Progenitor cell of endocrine pancreas (in vitro differentiated cells): ENCODE data around the gene SH3PXD2B. TPM values are rescaled to one million over a fixed set of nuclear protein-coding genes. Genes with fewer than 3 reads are reported as not detected.
"Not testable (repeated sequence)": the region's sequence is repeated elsewhere in the genome, so short reads cannot be mapped to it uniquely, and the experiment has no call there.

Experiments
- DNase-seq: peaks from one replicate; pipeline ENCODE4 v3.0.0; 2021; ENCODE audit warnings: low spot score; ENCODE audit not compliant: unreplicated experiment
- H3K27ac Mint-ChIP-seq: 2 replicates; pipeline ENCODE4 v1.8.0; 2021; ENCODE audit warnings: mild to moderate bottlenecking, moderate library complexity, mixed read lengths
- H3K27me3 Mint-ChIP-seq: 2 replicates; pipeline ENCODE4 v1.8.0; 2021; ENCODE audit warnings: mixed read lengths
- H3K36me3 Mint-ChIP-seq: 2 replicates; pipeline ENCODE4 v1.8.0; 2022; ENCODE audit warnings: mixed read lengths; ENCODE audit not compliant: insufficient read depth
- H3K4me1 Mint-ChIP-seq: 2 replicates; pipeline ENCODE4 v1.8.0; 2021; ENCODE audit warnings: low read depth, mixed read lengths
- H3K4me3 Mint-ChIP-seq: 2 replicates; pipeline ENCODE4 v1.8.0; 2021; ENCODE audit warnings: low read depth, mild to moderate bottlenecking, moderate library complexity, mixed read lengths
- H3K9me3 Mint-ChIP-seq: 2 replicates; pipeline ENCODE4 v1.8.0; 2021; ENCODE audit warnings: low read depth, mixed read lengths
- total RNA-seq: library from RNA; stranded (reverse); gene quantifications from 2 replicates; pipeline ENCODE4 v1.2.1, GENCODE V29; 2021
- TF ChIP-seq, protein P1 (sequence below): fragments of 200-600 bp; sonication (generic); IDR thresholded peaks from one replicate; pipeline ENCODE4 v1.5.0; 2021; ENCODE audit warnings: antibody characterized with exemption, mild to moderate bottlenecking; ENCODE audit not compliant: unreplicated experiment

SH3PXD2B gene
- total RNA-seq, 1 donor from 2014 or later: 79.8 TPM

DNA sequence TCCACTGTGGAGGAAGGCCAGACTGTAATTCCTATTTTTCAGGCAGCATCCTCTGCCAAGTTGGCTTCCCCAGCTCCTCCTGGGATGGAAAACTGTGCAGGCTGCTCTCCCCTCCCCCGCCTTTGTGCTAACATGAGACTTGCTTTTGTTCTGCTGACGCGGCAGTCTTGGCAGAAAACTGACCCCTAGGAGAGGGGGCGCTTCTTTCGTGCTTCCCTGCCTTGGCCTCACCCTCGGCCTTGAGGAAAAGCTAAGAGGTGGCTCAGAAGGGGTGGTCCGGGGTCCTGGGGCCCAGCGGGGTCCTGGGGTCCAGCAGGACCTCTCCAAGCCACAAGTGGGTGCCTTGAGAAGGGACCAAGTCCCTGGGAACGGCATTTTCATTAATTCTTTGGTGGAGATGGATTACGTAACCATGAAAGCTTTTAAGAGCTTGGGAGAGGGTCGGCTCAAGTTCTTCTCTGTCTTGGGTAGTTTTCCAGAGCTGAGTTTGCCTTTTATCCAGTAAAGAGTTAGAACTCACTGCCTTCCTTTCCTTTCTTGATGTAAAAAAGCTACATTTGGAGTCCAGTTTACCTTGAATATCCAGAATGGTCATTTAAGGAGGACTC is 51.0 kb downstream of the SH3PXD2B start:
- Mint-ChIP-seq H3K4me3 (no peak overlapping the region), H3K27ac (peak overlapping the region; percentile 91)
- DNase-seq: no peak

DNA sequence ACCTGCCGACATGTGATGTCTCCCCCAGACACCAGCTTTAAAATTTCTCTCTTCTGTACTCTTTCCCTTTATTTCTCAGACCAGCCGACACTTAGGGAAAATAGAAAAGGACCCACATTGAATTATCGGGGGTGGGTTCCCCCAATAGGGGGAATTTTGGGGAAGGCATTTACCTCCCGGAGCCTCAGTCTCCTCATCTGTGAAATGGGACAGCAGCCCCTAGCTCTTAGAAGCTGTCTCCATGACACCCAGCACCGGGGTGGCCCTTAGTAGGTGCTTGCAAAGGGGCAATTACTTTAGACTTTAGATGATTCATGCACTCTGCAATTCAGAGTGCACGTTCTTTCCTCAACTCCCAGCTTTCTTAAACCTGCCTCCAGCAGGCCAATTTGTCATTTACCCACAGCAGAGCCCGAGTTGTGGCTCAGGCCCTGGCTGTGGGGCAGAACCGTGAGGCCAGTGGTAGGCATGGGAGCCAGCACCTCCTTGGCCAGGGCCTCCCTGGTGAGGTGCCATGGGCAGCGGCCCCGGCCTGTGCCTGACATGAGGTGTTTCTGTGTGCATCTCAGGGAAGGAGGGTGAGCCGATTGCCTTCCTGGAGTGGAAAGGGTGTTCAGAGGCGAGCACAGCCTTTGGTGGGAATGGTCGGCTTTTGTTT is 51.7 kb downstream of the SH3PXD2B start:
- Mint-ChIP-seq H3K27me3 (no peaks in the 10 kb centered on the region), H3K4me3 (no peak overlapping the region), H3K36me3 (peaks cover 54% of the 10 kb centered on the region), H3K27ac (peak overlapping the region; percentile 84), H3K9me3 (peaks cover 5% of the 10 kb centered on the region), H3K4me1 (peaks cover 5% of the 10 kb centered on the region)
- DNase-seq: no peak
- TF ChIP-seq, protein P1, sequence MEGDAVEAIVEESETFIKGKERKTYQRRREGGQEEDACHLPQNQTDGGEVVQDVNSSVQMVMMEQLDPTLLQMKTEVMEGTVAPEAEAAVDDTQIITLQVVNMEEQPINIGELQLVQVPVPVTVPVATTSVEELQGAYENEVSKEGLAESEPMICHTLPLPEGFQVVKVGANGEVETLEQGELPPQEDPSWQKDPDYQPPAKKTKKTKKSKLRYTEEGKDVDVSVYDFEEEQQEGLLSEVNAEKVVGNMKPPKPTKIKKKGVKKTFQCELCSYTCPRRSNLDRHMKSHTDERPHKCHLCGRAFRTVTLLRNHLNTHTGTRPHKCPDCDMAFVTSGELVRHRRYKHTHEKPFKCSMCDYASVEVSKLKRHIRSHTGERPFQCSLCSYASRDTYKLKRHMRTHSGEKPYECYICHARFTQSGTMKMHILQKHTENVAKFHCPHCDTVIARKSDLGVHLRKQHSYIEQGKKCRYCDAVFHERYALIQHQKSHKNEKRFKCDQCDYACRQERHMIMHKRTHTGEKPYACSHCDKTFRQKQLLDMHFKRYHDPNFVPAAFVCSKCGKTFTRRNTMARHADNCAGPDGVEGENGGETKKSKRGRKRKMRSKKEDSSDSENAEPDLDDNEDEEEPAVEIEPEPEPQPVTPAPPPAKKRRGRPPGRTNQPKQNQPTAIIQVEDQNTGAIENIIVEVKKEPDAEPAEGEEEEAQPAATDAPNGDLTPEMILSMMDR: no peak

More for the DNA sequence above, 51.0 kb downstream of the SH3PXD2B start:
- H3K36me3 Mint-ChIP-seq: peaks cover 48% of the 10 kb centered on the region
- H3K9me3 Mint-ChIP-seq: peaks cover 2% of the 10 kb centered on the region
- H3K27me3 Mint-ChIP-seq: no peaks in the 10 kb centered on the region
- H3K4me1 Mint-ChIP-seq: peaks cover 5% of the 10 kb centered on the region
- TF ChIP-seq, protein P1: no peak

DNA sequence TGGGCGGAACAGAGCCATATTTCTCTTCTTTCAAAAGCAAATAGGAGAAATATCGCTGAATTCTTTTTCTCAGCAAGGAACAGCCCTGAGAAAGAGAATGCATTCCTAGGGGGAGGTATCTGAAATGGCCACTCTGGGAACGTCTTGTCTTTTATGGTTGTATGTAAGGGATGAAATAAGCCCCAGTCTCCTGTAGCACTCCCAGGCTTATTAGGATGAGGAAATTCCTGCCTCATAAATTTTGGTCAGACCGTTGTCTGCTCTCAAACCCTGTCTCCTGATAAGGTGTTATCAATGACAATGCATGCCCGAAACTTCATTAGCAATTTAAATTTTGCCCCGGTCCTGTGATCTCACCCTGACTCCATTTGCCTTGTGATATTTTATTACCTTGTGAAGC is 52.3 kb downstream of the SH3PXD2B start:
- H3K27ac Mint-ChIP-seq, H3K4me1 Mint-ChIP-seq, DNase-seq: not testable (repeated sequence)

DNA sequence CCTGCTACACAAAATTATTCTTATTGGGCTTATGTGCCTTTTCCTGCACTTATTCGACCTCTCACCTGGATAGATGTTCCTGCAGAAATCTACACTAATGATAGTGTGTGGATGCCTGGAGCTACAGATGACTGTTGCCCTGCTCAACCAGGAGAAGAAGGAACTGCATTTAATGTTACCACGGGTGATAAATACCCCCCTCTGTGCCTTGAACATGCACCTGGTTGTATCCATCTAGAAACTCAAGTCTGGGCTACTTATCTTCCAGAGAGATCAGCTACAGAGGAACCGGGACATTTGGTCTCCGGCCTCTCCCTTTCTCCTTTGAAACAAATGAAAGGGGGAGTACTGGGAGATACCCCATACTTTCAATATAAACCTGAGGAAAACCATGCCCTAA is 54.5 kb downstream of the SH3PXD2B start:
- Mint-ChIP-seq H3K4me1 (peaks cover 5% of the 10 kb centered on the region), H3K27ac (no peak overlapping the region), H3K4me3 (no peak overlapping the region)

More for the DNA sequence above, 52.3 kb downstream of the SH3PXD2B start:
- H3K4me3 Mint-ChIP-seq, H3K27me3 Mint-ChIP-seq, H3K9me3 Mint-ChIP-seq: not testable (repeated sequence)
- H3K36me3 Mint-ChIP-seq: peaks cover 60% of the 10 kb centered on the region

DNA sequence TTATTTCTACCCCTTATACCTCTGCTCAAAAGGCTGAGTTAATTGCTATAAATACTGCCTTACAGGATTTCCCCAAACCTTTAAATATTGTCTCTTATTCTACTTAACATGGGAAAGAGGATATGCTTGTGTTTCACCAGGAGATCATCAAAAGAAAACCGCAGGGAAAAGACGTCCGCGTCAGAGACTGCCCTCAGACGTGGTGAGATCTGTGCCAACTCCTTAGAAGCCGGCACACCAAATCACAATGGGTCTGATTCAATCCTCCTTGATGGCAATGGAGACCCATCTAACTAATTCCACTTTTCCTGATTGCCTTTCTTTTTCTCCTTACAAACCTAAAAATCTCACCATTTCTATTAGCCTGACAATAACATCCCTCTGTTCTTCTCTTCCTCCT is 55.0 kb downstream of the SH3PXD2B start:
- peaks cover 5% of the 10 kb centered on the region for H3K4me1 Mint-ChIP-seq
- no peak overlapping the region for H3K4me3 Mint-ChIP-seq
- peak overlapping the region; percentile 11 for H3K27ac Mint-ChIP-seq
- TF ChIP-seq, protein P1: no peak
- DNase-seq: no peak
- peaks cover 9% of the 10 kb centered on the region for H3K9me3 Mint-ChIP-seq
- H3K27me3 Mint-ChIP-seq: no peaks in the 10 kb centered on the region
- peaks cover 75% of the 10 kb centered on the region for H3K36me3 Mint-ChIP-seq

More for the DNA sequence above, 54.5 kb downstream of the SH3PXD2B start:
- TF ChIP-seq, protein P1: no peak
- Mint-ChIP-seq H3K9me3 (peaks cover 9% of the 10 kb centered on the region), H3K27me3 (no peaks in the 10 kb centered on the region), H3K36me3 (peaks cover 72% of the 10 kb centered on the region)
- no peak for DNase-seq

DNA sequence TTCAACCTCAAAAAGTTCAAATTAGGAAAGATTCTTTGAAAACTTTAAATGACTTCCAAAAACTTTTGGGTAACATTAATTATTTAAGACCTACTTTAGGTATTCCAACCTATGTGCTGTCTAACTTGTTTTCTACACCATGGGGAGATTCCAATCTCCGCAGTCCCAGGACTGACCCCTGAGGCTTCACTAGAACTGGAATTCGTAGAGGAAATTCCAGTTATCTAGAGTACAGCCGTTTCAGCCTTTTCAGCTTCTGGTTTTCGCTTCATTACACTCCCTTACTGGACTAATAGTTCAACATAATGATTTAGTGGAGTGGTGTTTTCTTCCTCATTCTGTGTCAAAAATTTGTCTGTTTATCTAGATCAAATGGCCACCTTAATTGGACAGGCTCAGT is 55.7 kb downstream of the SH3PXD2B start:
- H3K36me3 Mint-ChIP-seq: peaks cover 79% of the 10 kb centered on the region

DNA sequence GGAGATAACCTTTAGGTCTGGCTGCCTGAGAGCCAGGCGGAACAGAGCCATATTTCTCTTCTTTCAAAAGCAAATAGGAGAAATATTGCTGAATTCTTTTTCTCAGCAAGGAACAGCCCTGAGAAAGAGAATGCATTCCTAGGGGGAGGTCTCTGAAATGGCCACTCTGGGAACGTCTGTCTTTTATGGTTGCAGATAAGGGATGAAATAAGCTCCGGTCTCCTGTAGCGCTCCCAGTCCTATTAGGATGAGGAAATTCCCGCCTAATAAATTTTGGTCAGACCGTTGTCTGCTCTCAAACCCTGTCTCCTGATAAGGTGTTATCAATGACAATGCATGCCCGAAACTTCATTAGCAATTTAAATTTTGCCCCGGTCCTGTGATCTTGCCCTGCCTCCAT is 57.3 kb downstream of the SH3PXD2B start:
- not testable (repeated sequence) for H3K4me3 Mint-ChIP-seq, H3K27ac Mint-ChIP-seq, DNase-seq, H3K27me3 Mint-ChIP-seq, H3K9me3 Mint-ChIP-seq, H3K4me1 Mint-ChIP-seq
- H3K36me3 Mint-ChIP-seq: peaks cover 67% of the 10 kb centered on the region

More for the DNA sequence above, 55.7 kb downstream of the SH3PXD2B start:
- H3K9me3 Mint-ChIP-seq, H3K27ac Mint-ChIP-seq, H3K4me1 Mint-ChIP-seq, H3K27me3 Mint-ChIP-seq, H3K4me3 Mint-ChIP-seq, DNase-seq: not testable (repeated sequence)
